ENCODE data around the gene CDYL2. TPM values are rescaled to one million over a fixed set of nuclear protein-coding genes. Genes with fewer than 3 reads are reported as not detected.

The CDYL2 gene
- total RNA-seq, 1 donor from 2014 or later: 2.9 TPM

GRCh38 chr16:80618862-80619648, 185.3 kb downstream of the CDYL2 start:
- DNase-seq (ENCODE audit: extremely low spot score in 2 of 2): peak in 1 of 2 donors; percentile 47
- no peak overlapping the region for H3K4me3 ChIP-seq
- H3K4me1 ChIP-seq: no peaks in the 10 kb centered on the region
- no peak overlapping the region for H3K27ac ChIP-seq
- TF ChIP-seq, protein P1, sequence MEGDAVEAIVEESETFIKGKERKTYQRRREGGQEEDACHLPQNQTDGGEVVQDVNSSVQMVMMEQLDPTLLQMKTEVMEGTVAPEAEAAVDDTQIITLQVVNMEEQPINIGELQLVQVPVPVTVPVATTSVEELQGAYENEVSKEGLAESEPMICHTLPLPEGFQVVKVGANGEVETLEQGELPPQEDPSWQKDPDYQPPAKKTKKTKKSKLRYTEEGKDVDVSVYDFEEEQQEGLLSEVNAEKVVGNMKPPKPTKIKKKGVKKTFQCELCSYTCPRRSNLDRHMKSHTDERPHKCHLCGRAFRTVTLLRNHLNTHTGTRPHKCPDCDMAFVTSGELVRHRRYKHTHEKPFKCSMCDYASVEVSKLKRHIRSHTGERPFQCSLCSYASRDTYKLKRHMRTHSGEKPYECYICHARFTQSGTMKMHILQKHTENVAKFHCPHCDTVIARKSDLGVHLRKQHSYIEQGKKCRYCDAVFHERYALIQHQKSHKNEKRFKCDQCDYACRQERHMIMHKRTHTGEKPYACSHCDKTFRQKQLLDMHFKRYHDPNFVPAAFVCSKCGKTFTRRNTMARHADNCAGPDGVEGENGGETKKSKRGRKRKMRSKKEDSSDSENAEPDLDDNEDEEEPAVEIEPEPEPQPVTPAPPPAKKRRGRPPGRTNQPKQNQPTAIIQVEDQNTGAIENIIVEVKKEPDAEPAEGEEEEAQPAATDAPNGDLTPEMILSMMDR (IDR thresholded peaks at IDR 0.05): no peak
- TF ChIP-seq POLR2A (IDR thresholded peaks at IDR 0.05) (no peak), POLR2AphosphoS5 (IDR thresholded peaks at IDR 0.05; ENCODE audit: insufficient read depth in 1 of 2, low read depth in 1 of 2) (no peak)
- H3K9me3 ChIP-seq: peaks cover 4% of the 10 kb centered on the region
- no peaks in the 10 kb centered on the region for H3K36me3 ChIP-seq
- no peaks in the 10 kb centered on the region for H3K27me3 ChIP-seq
- intact Hi-C loops (cut with DNase I): no loop called here

- Histone ChIP-seq H3K27ac (no peak overlapping the region), H3K9me3 (no peaks in the 10 kb centered on the region), H3K4me3 (no peak overlapping the region), H3K4me1 (no peaks in the 10 kb centered on the region), H3K36me3 (no peaks in the 10 kb centered on the region), H3K27me3 (no peaks in the 10 kb centered on the region)
- intact Hi-C loops (cut with DNase I): no loop called here
- peak; percentile 60 to 92 for DNase-seq (ENCODE audit: extremely low spot score in 2 of 2)
- no peak for TF ChIP-seq POLR2A (IDR thresholded peaks at IDR 0.05)
- TF ChIP-seq, protein P1 (IDR thresholded peaks at IDR 0.05): no peak
- TF ChIP-seq POLR2AphosphoS5 (IDR thresholded peaks at IDR 0.05; ENCODE audit: insufficient read depth in 1 of 2, low read depth in 1 of 2): no peak
Measured at GRCh38 chr16:80616362-80616761, 188.0 kb downstream of the CDYL2 start.

- TF ChIP-seq POLR2AphosphoS5 (IDR thresholded peaks at IDR 0.05; ENCODE audit: insufficient read depth in 1 of 2, low read depth in 1 of 2) (no peak), POLR2A (IDR thresholded peaks at IDR 0.05) (no peak)
- TF ChIP-seq, protein P1 (IDR thresholded peaks at IDR 0.05): no peak
- intact Hi-C loops (cut with DNase I): no loop called here
- Histone ChIP-seq H3K4me1 (no peaks in the 10 kb centered on the region), H3K36me3 (no peaks in the 10 kb centered on the region), H3K4me3 (no peak overlapping the region), H3K27ac (no peak overlapping the region), H3K27me3 (no peaks in the 10 kb centered on the region), H3K9me3 (no peaks in the 10 kb centered on the region)
- DNase-seq (ENCODE audit: extremely low spot score in 2 of 2): peak in 1 of 2 donors; percentile 40
Measured at GRCh38 chr16:80615735-80616134, 188.7 kb downstream of the CDYL2 start.

DNA sequence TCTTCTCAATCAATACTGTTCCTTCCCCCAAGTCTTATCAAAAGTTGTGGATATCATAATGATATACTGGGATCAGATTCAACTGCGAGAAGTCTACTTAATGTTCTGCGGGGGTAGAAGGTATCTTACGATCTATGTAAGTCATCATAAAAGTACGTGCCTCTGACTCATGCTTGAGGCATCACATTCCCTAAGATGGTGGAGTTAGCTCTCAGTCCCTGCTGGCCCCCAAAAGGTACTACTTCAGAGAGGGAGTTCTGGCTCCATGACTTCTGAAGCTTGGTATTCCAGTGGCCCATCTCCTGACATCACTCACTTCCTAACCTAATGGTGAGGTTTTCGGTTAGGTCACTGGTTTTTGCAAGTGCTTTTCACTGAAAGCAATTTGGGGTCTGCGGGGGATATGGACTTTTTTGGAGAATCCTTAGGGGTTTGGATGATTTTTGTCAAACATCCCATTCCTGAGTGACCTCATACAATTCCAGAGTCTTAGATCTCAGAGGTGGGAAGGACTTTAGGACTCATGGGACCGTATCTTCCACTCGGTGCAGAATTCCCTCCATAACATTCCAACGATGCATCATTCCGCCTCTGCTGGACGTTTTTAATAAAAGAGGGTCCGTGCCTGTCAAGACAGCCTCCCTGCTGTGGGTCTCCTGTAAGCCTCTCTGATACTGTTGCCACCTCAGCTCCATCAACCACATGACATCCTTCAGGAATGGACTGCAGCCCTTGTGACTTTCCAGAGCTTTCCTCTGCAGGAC, 189.3 kb downstream of the CDYL2 start:
- DNase-seq (ENCODE audit: extremely low spot score in 2 of 2): peak in 1 of 2 donors; percentile 44
- intact Hi-C loops (cut with DNase I): no loop called here
- TF ChIP-seq POLR2AphosphoS5 (IDR thresholded peaks at IDR 0.05; ENCODE audit: insufficient read depth in 1 of 2, low read depth in 1 of 2): no peak
- TF ChIP-seq POLR2A (IDR thresholded peaks at IDR 0.05): no peak
- TF ChIP-seq, protein P1 (IDR thresholded peaks at IDR 0.05): no peak
- Histone ChIP-seq H3K4me1 (no peaks in the 10 kb centered on the region), H3K27ac (no peak overlapping the region), H3K36me3 (no peaks in the 10 kb centered on the region), H3K9me3 (no peaks in the 10 kb centered on the region), H3K4me3 (no peak overlapping the region), H3K27me3 (no peaks in the 10 kb centered on the region)
